Ovary (tissue), 9 donors: Measurements from ENCODE around the gene TOX3. TPM values are rescaled to one million over a fixed set of nuclear protein-coding genes. Genes with fewer than 3 reads are reported as not detected.

Experiments used
- DNase-seq, 5 donors: peaks; one replicate each; pipeline ENCODE4 v3.0.0-alpha.2; 2019 to 2020
- H3K27ac ChIP-seq, 2 donors: fragments of 200-600 bp; one replicate each; pipeline versions ENCODE4 v1.5.1 to v1.8.0; 2019 to 2022
- H3K27me3 ChIP-seq: fragments of 200-600 bp; one replicate; pipeline ENCODE4 v1.8.0; 2022
- H3K36me3 ChIP-seq: fragments of 200-600 bp; sonication (generic); one replicate; pipeline ENCODE4 v1.5.1; 2019
- H3K4me1 ChIP-seq: one replicate; pipeline ENCODE4 v1.8.1; 2013; ENCODE audit warnings: mild to moderate bottlenecking, moderate library complexity; ENCODE audit not compliant: insufficient read depth
- H3K4me3 ChIP-seq: fragments of 200-600 bp; sonication (generic); one replicate; pipeline ENCODE4 v1.5.1; 2017
- H3K9me3 ChIP-seq, 2 donors: fragments of 200-600 bp in 1 of 2; sonication (generic) in 1 of 2; one replicate each; pipeline versions ENCODE4 v1.5.1 to v1.8.1; 2013 to 2019; ENCODE audit warnings: mild to moderate bottlenecking in 1 of 2, moderate library complexity in 1 of 2
- CTCF ChIP-seq, 3 donors: fragments of 450-650 bp in 2 of 3; fragments of 200-600 bp in 1 of 3; IDR thresholded peaks; one replicate each; pipeline versions ENCODE4 v1.5.1 to v1.8.0; 2016 to 2022; ENCODE audit warnings: antibody characterized with exemption in 3 of 3, mild to moderate bottlenecking in 1 of 3
- EP300 ChIP-seq: sonication (generic); formaldehyde crosslinking; IDR thresholded peaks from one replicate; pipeline ENCODE4 v1.6.1; 2017; ENCODE audit warnings: antibody characterized with exemption
- POLR2A ChIP-seq: fragments of 450-650 bp; IDR thresholded peaks from one replicate; pipeline ENCODE4 v1.6.1; 2017; ENCODE audit warnings: antibody characterized with exemption, mild to moderate bottlenecking, moderate library complexity
- WGBS, 3 donors: extraction: QIAGEN DNeasy Blood & Tissue Kit in 1 of 3; methylation state at CpG; one replicate each; pipeline versions ENCODE4 v1.1.5 to v1.1.7; 2013 to 2017; 5-methylcytosine and 5-hydroxymethylcytosine counted together
- intact Hi-C, 4 donors: fragments of 100-400 bp; cut with DNase I; formaldehyde crosslinking; loops; one replicate each; pipeline versions ENCODE4 v1.11.0 to v1.15.1; 2022 to 2023
- polyA plus RNA-seq, 2 donors: library from polyadenylated mRNA; stranded (reverse); fragments of 200-250 nt in 1 of 2; fragments of 350-450 nt in 1 of 2; fragmentation: Illumina TruSeq in 1 of 2; extraction: RNeasy Lipid Tissue Mini Kit (QIAGEN cat#74804) in 1 of 2; gene quantifications; one replicate each; pipeline ENCODE4 v1.2.3, GENCODE V29; 2013 to 2014
- total RNA-seq, 7 donors: library from RNA; depleted of rRNA in 2 of 7; stranded (reverse); fragments of >200 nt in 2 of 7; fragmentation: NEBNext Ultra II Directional in 3 of 7; extraction: Animal tissue kit (Norgen Biotek cat#: 25700) in 3 of 7; gene quantifications; one replicate each; pipeline versions ENCODE4 v1.1.0 to v1.2.4, GENCODE V29; 2016 to 2023
- donor health status: DM: no; HTN: no; CAD: no; lungs with moderate emphysema.
- donor health status: DM: no; HTN: no; CAD: no.
- donor health status: Bipolar disorder and iron deficiency.
- donor health status: DM: yes; HTN: yes; CAD: no.
- donor health status: DM: no; HTN: no; CAD: no.
- donor health status: DM: yes; HTN: yes; CAD: no.

TOX3 gene
- total and polyA plus RNA-seq, 9 donors = 0.36 to 2.4 (median 1.2) TPM; not detected in 1

- Histone ChIP-seq H3K4me1 (no peaks in the 10 kb centered on the region), H3K27me3 (no peaks in the 10 kb centered on the region), H3K36me3 (no peaks in the 10 kb centered on the region), H3K4me3 (no peak overlapping the region), H3K9me3 (no peaks in the 10 kb centered on the region), H3K27ac (no peak overlapping the region)
- intact Hi-C loops = no loop called here
- TF ChIP-seq POLR2A (no peak), CTCF (IDR thresholded peaks at IDR 0.05) (no peak), EP300 (no peak)
- 85 to 93% (median 88%) methylated on average over 2 of the region's 2 CpGs for WGBS, 3 donors
- DNase-seq = no peak
Measured at GRCh38 chr16:52553322-52553721, 6.4 kb upstream of the TOX3 start.

DNA sequence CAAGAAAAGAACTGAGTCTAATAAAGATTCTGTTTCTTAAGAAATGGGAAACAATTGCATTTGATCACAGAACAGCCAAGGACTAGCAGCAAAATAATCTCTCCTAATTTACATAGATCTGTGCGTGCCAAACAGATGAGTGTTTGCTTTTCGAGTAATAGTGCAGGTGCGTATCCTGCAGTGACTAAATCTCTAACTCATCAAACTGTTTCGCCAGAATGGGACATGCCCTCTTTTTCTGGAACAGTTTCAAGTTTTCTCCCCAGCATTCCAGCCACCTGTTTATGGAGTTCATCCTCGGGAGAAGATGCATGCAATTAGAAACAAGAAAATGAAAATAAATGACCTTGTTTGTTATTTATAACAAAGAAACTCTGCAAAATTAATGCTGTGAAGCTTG is 5.7 kb upstream of the TOX3 start:
- TF ChIP-seq CTCF (IDR thresholded peaks at IDR 0.05) = no peak
- TF ChIP-seq POLR2A = no peak
- TF ChIP-seq EP300 = no peak
- intact Hi-C loops = no loop called here
- Histone ChIP-seq H3K4me3 (no peak overlapping the region), H3K36me3 (no peaks in the 10 kb centered on the region), H3K4me1 (no peaks in the 10 kb centered on the region), H3K27ac (no peak overlapping the region), H3K9me3 (no peaks in the 10 kb centered on the region), H3K27me3 (no peaks in the 10 kb centered on the region)
- DNase-seq = no peak
- WGBS, 3 donors = 14 to 30% (median 28%) methylated on average over 5 of the region's 5 CpGs

- no peaks in the 10 kb centered on the region for H3K36me3 ChIP-seq
- 45 to 62% (median 50%) methylated on average over 11 of the region's 11 CpGs for WGBS, 3 donors
- H3K4me3 ChIP-seq = no peak overlapping the region
- TF ChIP-seq EP300 (no peak), POLR2A (no peak), CTCF (IDR thresholded peaks at IDR 0.05) (no peak)
- no peak overlapping the region for H3K27ac ChIP-seq
- peaks cover 2% of the 10 kb centered on the region for H3K4me1 ChIP-seq
- no peaks in the 10 kb centered on the region for H3K9me3 ChIP-seq
- intact Hi-C loops = no loop called here
- no peak for DNase-seq
- H3K27me3 ChIP-seq = no peaks in the 10 kb centered on the region
Measured at GRCh38 chr16:52549011-52549692, 2.2 kb upstream of the TOX3 start.

GRCh38 chr16:52548261-52549010 is 1.5 kb upstream of the TOX3 start:
- WGBS, 3 donors = 70 to 71% (median 70%) methylated on average over 10 of the region's 10 CpGs
- H3K27ac ChIP-seq = no peak overlapping the region
- no peaks in the 10 kb centered on the region for H3K27me3 ChIP-seq
- no peak overlapping the region for H3K4me3 ChIP-seq
- no peaks in the 10 kb centered on the region for H3K36me3 ChIP-seq
- no peaks in the 10 kb centered on the region for H3K9me3 ChIP-seq
- no peak for DNase-seq
- no peak for TF ChIP-seq EP300
- intact Hi-C loops = no loop called here
- H3K4me1 ChIP-seq = peaks cover 2% of the 10 kb centered on the region

- WGBS, 3 donors = 76 to 85% (median 77%) methylated on average over 8 of the region's 8 CpGs
- Histone ChIP-seq H3K9me3 (no peaks in the 10 kb centered on the region), H3K36me3 (no peaks in the 10 kb centered on the region), H3K4me3 (no peak overlapping the region), H3K27ac (no peak overlapping the region), H3K4me1 (peaks cover 2% of the 10 kb centered on the region), H3K27me3 (no peaks in the 10 kb centered on the region)
- DNase-seq = no peak
- TF ChIP-seq EP300 = no peak
- no peak for TF ChIP-seq POLR2A
- no peak for TF ChIP-seq CTCF (IDR thresholded peaks at IDR 0.05)
- intact Hi-C loops = no loop called here
Measured at GRCh38 chr16:52547834-52548215, 882 bp upstream of the TOX3 start.
